ENCODE data around the gene DBNL.

Gene DBNL

DNA sequence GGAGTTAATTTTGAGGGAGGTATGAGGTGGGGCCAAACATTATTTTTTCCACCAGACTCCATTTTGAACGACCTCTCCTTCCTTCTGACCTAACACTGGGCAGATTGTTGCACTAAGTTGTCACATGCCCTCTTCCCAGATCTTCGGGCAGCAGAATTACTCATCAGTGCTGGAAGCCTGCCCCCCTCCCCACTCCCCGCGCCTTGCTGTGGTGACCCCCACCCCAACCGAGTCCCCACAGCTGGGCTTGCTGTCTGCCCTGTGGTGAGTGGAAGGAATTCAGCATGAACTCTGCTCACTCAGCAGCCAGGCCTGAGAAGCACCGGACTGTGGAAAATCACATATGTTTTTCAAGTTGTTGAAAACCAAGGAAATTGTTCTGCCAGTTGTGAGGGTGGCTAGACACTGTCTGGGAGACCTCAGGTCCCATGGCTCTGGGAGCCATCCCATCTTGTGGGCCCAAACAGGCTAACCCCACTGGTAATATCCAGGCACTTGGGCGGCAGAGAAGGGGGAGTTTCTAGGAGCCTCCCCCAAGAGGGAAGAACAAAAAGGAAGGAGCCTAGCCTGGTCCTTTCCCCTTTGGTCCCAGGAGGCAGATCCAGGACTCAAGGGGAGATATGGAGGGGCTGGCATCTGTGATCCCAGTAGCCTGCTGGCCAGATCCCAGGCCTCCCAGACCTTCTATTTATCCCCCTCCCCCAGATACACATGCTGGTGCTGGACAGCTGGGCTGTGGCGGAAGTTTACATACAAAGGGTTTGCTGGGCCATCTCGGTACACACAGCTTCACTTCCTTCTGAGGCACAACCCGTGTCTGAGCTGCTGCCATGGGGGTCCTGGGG lies 56.2 kb downstream of the DBNL start:
- no peak for DNase-seq

DNA sequence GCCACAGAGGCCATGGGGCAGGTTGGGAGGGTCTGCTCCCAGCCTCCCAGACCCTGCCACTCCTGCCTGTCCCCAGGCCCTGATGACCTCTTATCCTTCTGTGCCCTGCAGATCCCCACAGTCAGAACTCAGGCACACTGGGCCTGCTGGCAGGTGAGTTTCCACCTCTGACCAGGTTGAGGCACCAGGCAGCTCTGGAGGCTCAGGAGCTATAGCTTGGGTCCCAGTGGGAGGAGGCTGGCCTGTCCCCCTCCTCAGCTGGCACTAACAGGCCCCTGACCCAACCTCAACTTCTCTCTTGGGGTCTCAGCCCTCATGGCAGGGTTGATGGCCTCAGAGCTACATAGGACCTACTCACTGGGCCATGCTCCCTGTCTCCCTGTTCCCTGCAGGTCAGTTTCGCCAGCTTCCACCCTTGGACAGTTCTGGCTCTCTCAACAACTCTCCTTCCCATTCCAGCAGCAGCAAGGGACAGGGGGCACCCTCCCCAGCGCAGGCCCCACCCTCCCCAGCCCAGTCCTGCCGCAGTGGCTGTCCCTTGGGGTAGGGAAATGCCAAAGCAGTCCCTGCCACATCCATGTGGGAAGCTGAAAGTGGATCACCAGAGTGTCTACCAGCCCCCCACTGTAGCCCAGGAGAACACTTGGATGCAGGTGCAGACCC lies 56.9 kb downstream of the DBNL start:
- DNase-seq = no peak

GRCh38 chr7:44101966-44102845 lies 57.7 kb downstream of the DBNL start:
- no peak for DNase-seq

DNA sequence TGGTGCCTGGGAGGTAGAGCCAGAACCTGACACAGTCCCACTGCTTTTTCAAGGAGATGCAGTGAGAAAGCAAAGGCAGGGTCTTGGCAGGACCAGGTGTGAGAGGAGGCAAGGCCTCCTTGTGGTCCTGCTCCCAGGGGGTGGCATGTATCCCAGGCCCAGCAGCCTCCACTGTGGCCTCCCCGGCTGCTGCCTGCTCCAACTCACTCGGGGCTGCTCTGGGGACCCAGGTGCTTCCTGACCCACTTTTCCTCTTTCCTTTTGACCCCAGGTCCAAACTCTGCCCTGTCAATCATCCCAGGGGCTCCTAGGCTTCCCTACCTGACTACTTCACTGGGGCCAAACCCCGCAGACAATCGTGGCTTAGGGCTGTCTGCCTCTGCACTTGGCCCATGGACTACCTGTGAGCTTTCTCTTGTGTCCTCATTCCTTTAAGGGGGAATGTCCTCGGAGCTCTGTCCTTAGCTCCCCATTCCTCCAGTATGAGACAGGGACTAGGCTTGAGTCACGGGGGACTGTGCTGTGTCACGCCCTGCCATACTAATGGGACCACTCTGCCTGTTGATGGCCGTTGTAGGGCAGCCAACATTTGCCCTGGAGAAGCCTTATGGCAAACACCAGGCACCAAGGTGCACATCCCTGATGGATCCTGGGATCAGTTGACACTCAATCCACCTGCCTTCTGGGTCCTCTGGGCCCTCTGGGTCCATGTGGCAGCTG lies 58.5 kb downstream of the DBNL start:
- no peak for DNase-seq

GRCh38 chr7:44103566-44103922 lies 59.0 kb downstream of the DBNL start:
- no peak for DNase-seq

DNA sequence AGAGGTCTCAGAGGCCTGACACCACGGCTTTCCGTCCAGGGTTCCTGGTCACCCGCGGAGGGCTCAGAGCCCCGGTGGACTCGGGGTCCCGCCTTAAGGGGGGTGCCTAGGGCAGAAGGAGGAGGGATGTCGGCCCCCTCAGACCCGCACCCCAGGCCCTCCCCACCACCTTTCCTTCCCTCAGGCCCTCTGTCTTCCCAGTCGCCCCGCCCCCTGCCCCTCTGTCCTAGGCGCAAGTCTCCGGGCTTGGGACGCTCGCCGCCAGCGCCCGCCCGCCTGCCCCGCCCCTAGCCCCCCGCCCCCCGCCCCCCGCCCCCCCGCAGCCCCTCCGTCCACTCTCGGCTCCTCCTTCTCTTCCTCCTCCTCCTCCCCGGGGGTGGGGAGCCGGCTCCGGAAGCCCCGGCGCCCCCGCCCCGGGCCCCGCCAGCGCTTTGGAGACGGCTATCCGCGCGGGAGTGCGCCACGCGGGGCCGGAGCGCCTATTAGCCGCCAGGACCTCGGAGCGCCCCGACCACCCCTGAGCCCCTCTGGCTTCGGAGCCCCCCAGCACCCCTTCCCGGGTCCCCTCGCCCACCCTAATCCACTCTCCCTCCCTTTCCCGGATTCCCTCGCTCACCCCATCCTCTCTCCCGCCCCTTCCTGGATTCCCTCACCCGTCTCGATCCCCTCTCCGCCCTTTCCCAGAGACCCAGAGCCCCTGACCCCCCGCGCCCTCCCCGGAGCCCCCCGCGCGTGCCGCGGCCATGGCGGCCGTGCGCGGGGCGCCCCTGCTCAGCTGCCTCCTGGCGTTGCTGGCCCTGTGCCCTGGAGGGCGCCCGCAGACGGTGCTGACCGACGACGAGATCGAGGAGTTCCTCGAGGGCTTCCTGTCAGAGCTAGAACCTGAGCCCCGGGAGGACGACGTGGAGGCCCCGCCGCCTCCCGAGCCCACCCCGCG lies 59.7 kb downstream of the DBNL start, which contains the start of gene AEBP1:
TSS of gene AEBP1 (plus strand) at position 423 of the 937 bp plus-strand sequence. CDS start at position 744, 321 bp downstream.
- DNase-seq = no peak

DNA sequence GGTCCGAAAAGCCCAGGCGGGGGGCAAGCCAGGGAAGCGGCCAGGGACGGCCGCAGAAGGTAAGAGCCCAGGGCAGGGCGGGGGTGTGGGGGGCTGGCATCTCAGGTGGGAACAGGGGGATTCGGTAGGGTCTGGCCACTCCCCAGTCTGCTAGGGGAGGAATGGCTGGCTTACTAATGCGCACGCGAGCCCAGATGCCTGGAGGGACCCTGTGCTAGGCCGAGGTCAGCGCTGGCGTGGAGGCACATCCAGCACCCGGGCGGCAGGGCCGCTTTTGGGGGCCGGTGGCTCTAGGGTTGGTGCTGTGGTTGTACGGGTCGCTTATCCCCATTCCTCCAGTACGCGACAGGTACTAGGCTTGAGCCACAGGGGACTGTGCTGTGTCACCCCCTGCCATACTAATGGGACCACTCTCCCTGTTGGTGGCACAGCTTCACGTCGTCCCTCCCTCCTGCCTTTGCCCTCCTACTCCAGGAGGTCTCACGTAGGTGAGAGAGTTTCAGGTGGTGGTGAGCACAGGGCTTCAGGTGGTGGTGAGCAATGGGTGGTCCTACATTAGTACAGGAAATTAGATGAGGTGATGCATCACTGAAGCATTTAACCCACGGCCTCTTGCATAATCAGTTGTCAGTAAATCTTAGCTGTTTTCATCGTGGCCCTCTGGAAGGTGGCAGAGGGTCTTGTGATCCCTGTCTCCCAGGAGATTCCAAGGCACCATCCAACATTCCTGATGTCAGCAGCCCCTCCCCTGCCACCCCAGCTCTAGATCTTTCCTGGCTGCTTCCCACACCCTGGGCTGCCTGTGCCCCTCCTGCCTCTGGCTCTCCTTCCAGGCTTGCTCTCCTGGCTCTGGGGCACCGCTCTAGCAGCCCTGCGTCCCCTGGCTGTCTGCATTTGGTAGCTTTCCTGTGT lies 60.6 kb downstream of the DBNL start:
- no peak for DNase-seq

DNA sequence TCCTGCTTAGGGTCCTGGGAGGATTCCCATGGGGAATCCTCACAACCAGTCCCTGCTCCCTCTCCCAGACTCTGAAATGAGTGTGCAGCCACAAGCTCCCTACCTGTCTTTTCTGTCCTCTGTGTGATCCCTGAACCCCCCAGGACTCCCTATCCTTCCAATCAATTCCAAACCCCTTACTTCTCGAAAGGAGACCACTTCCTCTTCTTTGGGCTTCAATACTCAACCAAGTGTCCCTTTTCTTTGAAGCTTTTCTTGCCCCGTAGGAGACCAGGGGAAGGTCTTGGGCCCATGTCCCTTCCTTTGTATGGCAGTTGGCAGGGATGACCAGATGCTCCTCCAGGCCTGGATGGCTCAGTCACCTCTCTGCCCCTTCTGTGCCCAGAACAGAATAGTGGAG lies 61.3 kb downstream of the DBNL start:
- DNase-seq = no peak

DNA sequence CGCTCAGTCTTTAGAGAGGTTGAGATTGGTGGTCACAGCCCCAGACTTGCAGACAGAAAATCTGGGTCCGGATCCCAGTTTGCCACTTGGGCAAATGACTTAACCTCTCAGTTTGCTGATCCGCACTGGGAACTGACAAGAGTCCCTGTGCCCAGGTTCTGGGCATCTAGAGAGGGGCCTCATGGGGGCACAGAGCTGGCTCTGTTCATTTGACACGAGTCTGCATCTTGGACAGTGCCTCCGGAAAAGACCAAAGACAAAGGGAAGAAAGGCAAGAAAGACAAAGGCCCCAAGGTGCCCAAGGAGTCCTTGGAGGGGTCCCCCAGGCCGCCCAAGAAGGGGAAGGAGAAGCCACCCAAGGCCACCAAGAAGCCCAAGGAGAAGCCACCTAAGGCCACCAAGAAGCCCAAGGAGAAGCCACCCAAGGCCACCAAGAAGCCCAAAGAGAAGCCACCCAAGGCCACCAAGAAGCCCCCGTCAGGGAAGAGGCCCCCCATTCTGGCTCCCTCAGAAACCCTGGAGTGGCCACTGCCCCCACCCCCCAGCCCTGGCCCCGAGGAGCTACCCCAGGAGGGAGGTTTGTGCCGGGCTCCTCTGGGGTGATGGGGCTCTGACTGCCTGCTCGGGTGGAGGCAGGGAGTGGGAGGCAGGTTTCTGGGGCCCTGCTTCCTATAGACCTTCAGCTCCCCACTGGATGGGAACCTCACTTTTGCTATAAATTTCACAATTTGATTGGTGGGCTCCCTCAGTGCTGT lies 62.0 kb downstream of the DBNL start:
- DNase-seq = no peak

- DNase-seq = no peak
Measured at GRCh38 chr7:44107116-44107960, 62.8 kb downstream of the DBNL start.

DNA sequence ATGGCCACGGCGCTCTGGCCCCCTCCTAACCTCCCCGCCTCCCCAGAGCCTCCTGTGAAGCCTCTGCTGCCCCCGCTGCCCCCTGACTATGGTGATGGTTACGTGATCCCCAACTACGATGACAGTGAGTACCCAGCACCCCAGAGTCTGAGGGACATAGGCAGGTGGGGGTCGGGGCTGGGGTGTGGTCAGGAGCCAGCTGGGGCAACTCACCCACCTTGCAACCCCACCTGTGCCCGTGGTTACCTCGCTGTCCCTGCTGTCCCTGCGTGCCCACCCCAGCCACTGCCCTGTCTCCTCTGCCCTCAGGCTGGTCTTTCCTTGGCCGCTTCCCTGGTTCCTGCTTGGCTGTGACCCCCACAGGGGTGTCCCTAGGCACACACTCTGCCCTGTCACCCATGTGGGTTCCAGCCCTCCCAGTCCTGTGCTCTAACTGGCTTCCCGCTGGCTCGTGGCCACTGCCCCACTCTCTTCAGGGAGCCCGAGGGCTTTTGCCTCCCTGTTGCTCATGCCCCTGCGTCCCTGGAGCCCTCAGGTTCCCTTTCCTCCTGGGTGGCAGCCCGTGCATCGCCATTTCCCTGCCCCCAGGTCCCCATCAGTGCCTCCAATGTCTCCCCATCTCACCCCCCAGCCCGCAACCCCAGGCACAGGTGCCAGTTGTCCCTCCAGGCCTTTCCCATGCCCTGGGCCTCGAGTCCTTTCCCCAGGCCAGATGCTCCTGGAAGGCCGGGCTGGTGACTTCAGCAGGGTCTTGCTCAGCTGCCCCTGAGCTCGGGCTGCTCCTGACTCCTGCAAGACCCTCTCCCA lies 63.7 kb downstream of the DBNL start:
- DNase-seq = no peak

DNA sequence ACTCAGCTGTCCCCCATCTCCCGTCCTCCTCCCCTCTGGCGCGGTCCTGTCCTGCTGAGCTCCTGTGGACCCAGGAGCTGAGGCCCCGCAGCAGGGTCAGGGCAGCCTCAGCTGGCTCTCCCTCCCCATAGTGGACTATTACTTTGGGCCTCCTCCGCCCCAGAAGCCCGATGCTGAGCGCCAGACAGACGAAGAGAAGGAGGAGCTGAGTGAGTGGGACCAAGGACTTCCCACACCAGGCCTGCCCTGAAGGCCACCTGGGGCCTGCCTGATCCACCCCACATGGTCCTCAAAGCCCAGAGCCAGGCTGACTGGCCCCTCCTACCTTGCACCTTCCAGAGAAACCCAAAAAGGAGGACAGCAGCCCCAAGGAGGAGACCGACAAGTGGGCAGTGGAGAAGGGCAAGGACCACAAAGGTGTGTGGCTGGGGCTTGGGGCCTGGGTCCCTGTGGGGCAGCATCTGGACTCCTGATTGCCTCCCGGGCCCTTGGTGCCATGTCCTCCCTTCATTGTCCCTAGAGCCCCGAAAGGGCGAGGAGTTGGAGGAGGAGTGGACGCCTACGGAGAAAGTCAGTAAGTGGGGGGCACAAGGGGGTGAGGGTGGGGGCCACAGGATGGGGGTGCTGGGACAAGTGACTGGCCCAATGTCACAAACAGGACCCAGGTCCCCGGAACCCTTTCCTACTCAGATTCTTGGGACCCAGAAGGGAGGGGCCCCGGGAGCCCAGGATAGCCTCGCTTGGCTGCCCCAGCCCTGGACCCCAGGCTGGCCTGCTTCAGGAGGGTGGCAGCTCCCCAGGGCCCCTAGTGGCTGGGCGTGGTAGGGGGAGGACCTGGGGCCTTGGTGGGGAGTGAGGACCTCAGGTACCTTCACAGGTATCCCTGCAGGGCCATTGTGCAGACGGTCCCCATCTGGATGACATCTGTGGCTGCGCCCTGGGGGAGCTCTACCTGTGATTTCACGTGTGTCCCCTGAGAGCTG lies 64.6 kb downstream of the DBNL start:
- DNase-seq = no peak

DNA sequence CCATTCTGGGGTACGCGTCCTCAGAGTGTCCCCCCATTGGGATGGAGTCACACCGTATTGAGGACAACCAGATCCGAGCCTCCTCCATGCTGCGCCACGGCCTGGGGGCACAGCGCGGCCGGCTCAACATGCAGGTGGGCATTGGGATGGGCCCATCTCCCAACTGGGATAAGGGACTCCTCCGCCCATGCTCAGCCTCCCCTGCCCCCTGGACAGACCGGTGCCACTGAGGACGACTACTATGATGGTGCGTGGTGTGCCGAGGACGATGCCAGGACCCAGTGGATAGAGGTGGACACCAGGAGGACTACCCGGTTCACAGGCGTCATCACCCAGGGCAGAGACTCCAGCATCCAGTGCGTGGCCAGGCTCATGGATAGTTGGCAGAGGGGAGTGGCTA lies 65.5 kb downstream of the DBNL start:
- DNase-seq = no peak

GRCh38 chr7:44110719-44111635 lies 66.5 kb downstream of the DBNL start:
- DNase-seq = no peak
